Activated T-helper 17 cell treated with anti-CD3 and anti-CD28 coated beads, Interleukin-2, amount 50 U/mL, for 72 hours (primary cell): ENCODE results near the gene PTBP3. TPM values are rescaled to one million over a fixed set of nuclear protein-coding genes. Genes with fewer than 3 reads are reported as not detected.
A peak's percentile ranks its signal among the peaks of the same experiment; 100 is the strongest.

Source experiments
- ATAC-seq: fragments of 150-1000 bp; cut with Tn5 transposase; replicated peaks from 2 replicates; pipeline ENCODE4 v1.10.0; 2021; ENCODE audit warnings: mild to moderate bottlenecking, moderate library complexity
- H3K27ac Mint-ChIP-seq: one replicate; pipeline ENCODE4 v1.8.0; 2022; ENCODE audit warnings: mixed read lengths
- H3K27me3 Mint-ChIP-seq: one replicate; pipeline ENCODE4 v1.8.0; 2022; ENCODE audit warnings: mixed read lengths
- H3K36me3 Mint-ChIP-seq: one replicate; pipeline ENCODE4 v1.8.0; 2022; ENCODE audit warnings: low read depth, mild to moderate bottlenecking, mixed read lengths
- H3K4me1 Mint-ChIP-seq: one replicate; pipeline ENCODE4 v1.8.0; 2022; ENCODE audit warnings: mixed read lengths
- H3K4me3 Mint-ChIP-seq: one replicate; pipeline ENCODE4 v1.8.0; 2022; ENCODE audit warnings: mild to moderate bottlenecking, mixed read lengths
- H3K9me3 Mint-ChIP-seq: one replicate; pipeline ENCODE4 v1.8.0; 2022; ENCODE audit warnings: mixed read lengths
- total RNA-seq, 2 donors: library from RNA; stranded (reverse); gene quantifications; one replicate each; pipeline ENCODE4 v1.2.3, GENCODE V29; 2022

The PTBP3 gene
- total RNA-seq, 2 donors from 2014 or later: 83.5 to 117 TPM

GRCh38 chr9:112316258-112316943 is 17.0 kb downstream of the PTBP3 start:
- Mint-ChIP-seq H3K4me1 (peaks cover 44% of the 10 kb centered on the region), H3K4me3 (peak overlapping the region; percentile 71), H3K36me3 (no peaks in the 10 kb centered on the region), H3K9me3 (no peaks in the 10 kb centered on the region), H3K27me3 (no peaks in the 10 kb centered on the region), H3K27ac (peak overlapping the region; percentile 85)
- no peak for ATAC-seq

GRCh38 chr9:112315331-112316257 is 17.8 kb downstream of the PTBP3 start:
- Mint-ChIP-seq H3K9me3 (no peaks in the 10 kb centered on the region), H3K27ac (peak overlapping the region; percentile 85), H3K4me3 (peak overlapping the region; percentile 71), H3K4me1 (peaks cover 47% of the 10 kb centered on the region), H3K27me3 (no peaks in the 10 kb centered on the region), H3K36me3 (no peaks in the 10 kb centered on the region)
- no peak for ATAC-seq

GRCh38 chr9:112312139-112312538 is 21.3 kb downstream of the PTBP3 start:
- no peak for ATAC-seq
- no peak overlapping the region for H3K27ac Mint-ChIP-seq
- no peaks in the 10 kb centered on the region for H3K9me3 Mint-ChIP-seq
- no peaks in the 10 kb centered on the region for H3K36me3 Mint-ChIP-seq
- no peak overlapping the region for H3K4me3 Mint-ChIP-seq
- H3K4me1 Mint-ChIP-seq: peaks cover 30% of the 10 kb centered on the region
- H3K27me3 Mint-ChIP-seq: no peaks in the 10 kb centered on the region

- H3K36me3 Mint-ChIP-seq: no peaks in the 10 kb centered on the region
- H3K27me3 Mint-ChIP-seq: no peaks in the 10 kb centered on the region
- H3K9me3 Mint-ChIP-seq: no peaks in the 10 kb centered on the region
- ATAC-seq: no peak
- no peak overlapping the region for H3K27ac Mint-ChIP-seq
- peaks cover 27% of the 10 kb centered on the region for H3K4me1 Mint-ChIP-seq
- H3K4me3 Mint-ChIP-seq: no peak overlapping the region
Observed at GRCh38 chr9:112311497-112311896, 21.9 kb downstream of the PTBP3 start.

GRCh38 chr9:112310826-112311225 is 22.6 kb downstream of the PTBP3 start:
- Mint-ChIP-seq H3K4me3 (no peak overlapping the region), H3K4me1 (peaks cover 20% of the 10 kb centered on the region), H3K36me3 (no peaks in the 10 kb centered on the region), H3K27me3 (no peaks in the 10 kb centered on the region), H3K9me3 (no peaks in the 10 kb centered on the region), H3K27ac (no peak overlapping the region)
- no peak for ATAC-seq

- no peak for ATAC-seq
- no peaks in the 10 kb centered on the region for H3K36me3 Mint-ChIP-seq
Observed at GRCh38 chr9:112308588-112308987, 24.8 kb downstream of the PTBP3 start.

GRCh38 chr9:112301420-112301819 is 32.0 kb downstream of the PTBP3 start:
- Mint-ChIP-seq H3K9me3 (no peaks in the 10 kb centered on the region), H3K27me3 (no peaks in the 10 kb centered on the region), H3K27ac (peak overlapping the region; percentile 15), H3K4me1 (peaks cover 34% of the 10 kb centered on the region), H3K4me3 (peak overlapping the region; percentile 0), H3K36me3 (peaks cover 21% of the 10 kb centered on the region)
- ATAC-seq: peak; percentile 88

More at GRCh38 chr9:112308588-112308987, 24.8 kb downstream of the PTBP3 start:
- H3K27me3 Mint-ChIP-seq: no peaks in the 10 kb centered on the region
- H3K4me3 Mint-ChIP-seq: no peak overlapping the region
- no peaks in the 10 kb centered on the region for H3K9me3 Mint-ChIP-seq
- no peak overlapping the region for H3K27ac Mint-ChIP-seq
- peaks cover 12% of the 10 kb centered on the region for H3K4me1 Mint-ChIP-seq

GRCh38 chr9:112299514-112299913 is 33.9 kb downstream of the PTBP3 start:
- H3K36me3 Mint-ChIP-seq: peaks cover 34% of the 10 kb centered on the region
- H3K4me3 Mint-ChIP-seq: no peak overlapping the region
- ATAC-seq: no peak
- no peaks in the 10 kb centered on the region for H3K27me3 Mint-ChIP-seq
- H3K9me3 Mint-ChIP-seq: no peaks in the 10 kb centered on the region
- H3K27ac Mint-ChIP-seq: peak overlapping the region; percentile 46
- peaks cover 34% of the 10 kb centered on the region for H3K4me1 Mint-ChIP-seq

GRCh38 chr9:112296929-112297328 is 36.5 kb downstream of the PTBP3 start:
- Mint-ChIP-seq H3K9me3 (no peaks in the 10 kb centered on the region), H3K27ac (no peak overlapping the region), H3K36me3 (peaks cover 57% of the 10 kb centered on the region), H3K4me3 (no peak overlapping the region), H3K4me1 (peaks cover 26% of the 10 kb centered on the region), H3K27me3 (no peaks in the 10 kb centered on the region)
- no peak for ATAC-seq

- peaks cover 74% of the 10 kb centered on the region for H3K36me3 Mint-ChIP-seq
- peaks cover 19% of the 10 kb centered on the region for H3K4me1 Mint-ChIP-seq
- no peaks in the 10 kb centered on the region for H3K9me3 Mint-ChIP-seq
- ATAC-seq: no peak
- no peaks in the 10 kb centered on the region for H3K27me3 Mint-ChIP-seq
- H3K27ac Mint-ChIP-seq: no peak overlapping the region
- no peak overlapping the region for H3K4me3 Mint-ChIP-seq
Observed at GRCh38 chr9:112295174-112295573, 38.2 kb downstream of the PTBP3 start.

- no peak for ATAC-seq
- Mint-ChIP-seq H3K36me3 (peaks cover 88% of the 10 kb centered on the region), H3K4me1 (peaks cover 15% of the 10 kb centered on the region), H3K27ac (peak overlapping the region; percentile 5), H3K4me3 (no peak overlapping the region), H3K9me3 (peaks cover 8% of the 10 kb centered on the region), H3K27me3 (no peaks in the 10 kb centered on the region)
Observed at GRCh38 chr9:112288029-112288428, 45.4 kb downstream of the PTBP3 start.

- Mint-ChIP-seq H3K9me3 (peaks cover 8% of the 10 kb centered on the region), H3K36me3 (peaks cover 83% of the 10 kb centered on the region), H3K27me3 (no peaks in the 10 kb centered on the region), H3K27ac (no peak overlapping the region), H3K4me3 (no peak overlapping the region), H3K4me1 (peaks cover 18% of the 10 kb centered on the region)
- no peak for ATAC-seq
Observed at GRCh38 chr9:112286926-112287325, 46.5 kb downstream of the PTBP3 start.

- H3K4me1 Mint-ChIP-seq: peaks cover 18% of the 10 kb centered on the region
- H3K9me3 Mint-ChIP-seq: peaks cover 8% of the 10 kb centered on the region
- no peak for ATAC-seq
- H3K27me3 Mint-ChIP-seq: no peaks in the 10 kb centered on the region
- H3K36me3 Mint-ChIP-seq: peaks cover 67% of the 10 kb centered on the region
- no peak overlapping the region for H3K4me3 Mint-ChIP-seq
- no peak overlapping the region for H3K27ac Mint-ChIP-seq
Observed at GRCh38 chr9:112285056-112285455, 48.4 kb downstream of the PTBP3 start.

- H3K9me3 Mint-ChIP-seq: peaks cover 8% of the 10 kb centered on the region
- peaks cover 18% of the 10 kb centered on the region for H3K4me1 Mint-ChIP-seq
- H3K27ac Mint-ChIP-seq: no peak overlapping the region
- H3K27me3 Mint-ChIP-seq: no peaks in the 10 kb centered on the region
- no peak for ATAC-seq
- H3K36me3 Mint-ChIP-seq: peaks cover 60% of the 10 kb centered on the region
- H3K4me3 Mint-ChIP-seq: no peak overlapping the region
Observed at GRCh38 chr9:112283582-112284253, 49.7 kb downstream of the PTBP3 start.
